NK-92 (cell line): Measurements from ENCODE around the gene RGS3.
"Not testable (repeated sequence)": the region's sequence is repeated elsewhere in the genome, so short reads cannot be mapped to it uniquely, and the experiment has no call there.

Experiments
- DNase-seq: peaks from one replicate; lab custom pipeline; 2025; ENCODE audit not compliant: unreplicated experiment; lab: John Stamatoyannopoulos, UW

RGS3 gene

GRCh38 chr9:113543982-113544303, 80.4 kb downstream of the RGS3 start:
- DNase-seq, result no peak

GRCh38 chr9:113545068-113545467, 81.5 kb downstream of the RGS3 start:
- DNase-seq, result no peak

- DNase-seq, result no peak
Observed at GRCh38 chr9:113546566-113546965, 83.0 kb downstream of the RGS3 start.

- DNase-seq, result no peak
Observed at GRCh38 chr9:113547501-113547900, 84.0 kb downstream of the RGS3 start.

- DNase-seq, result no peak
Observed at GRCh38 chr9:113548221-113549041, 84.9 kb downstream of the RGS3 start.

- not testable (repeated sequence) for DNase-seq
Observed at GRCh38 chr9:113549892-113550291, 86.4 kb downstream of the RGS3 start.

GRCh38 chr9:113556877-113557593, 93.5 kb downstream of the RGS3 start:
- no peak for DNase-seq

GRCh38 chr9:113558632-113559502, 95.3 kb downstream of the RGS3 start:
- no peak for DNase-seq

- DNase-seq, result no peak
Observed at GRCh38 chr9:113559834-113560800, 96.6 kb downstream of the RGS3 start.

GRCh38 chr9:113562653-113563381, 99.3 kb downstream of the RGS3 start:
- DNase-seq, result no peak

- DNase-seq, result no peak
Observed at GRCh38 chr9:113563826-113564497, 100.4 kb downstream of the RGS3 start.

- no peak for DNase-seq
Observed at GRCh38 chr9:113564498-113565237, 101.1 kb downstream of the RGS3 start.

GRCh38 chr9:113566016-113566711, 102.6 kb downstream of the RGS3 start:
- DNase-seq, result no peak

- DNase-seq, result no peak
Observed at GRCh38 chr9:113566712-113567071, 103.2 kb downstream of the RGS3 start.

GRCh38 chr9:113567361-113568080, 104.0 kb downstream of the RGS3 start:
- DNase-seq, result no peak

GRCh38 chr9:113568081-113568435, 104.5 kb downstream of the RGS3 start:
- DNase-seq, result no peak

GRCh38 chr9:113568571-113569321, 105.2 kb downstream of the RGS3 start:
- no peak for DNase-seq
